ENCODE data around the gene SRPX.

Gene SRPX

DNA sequence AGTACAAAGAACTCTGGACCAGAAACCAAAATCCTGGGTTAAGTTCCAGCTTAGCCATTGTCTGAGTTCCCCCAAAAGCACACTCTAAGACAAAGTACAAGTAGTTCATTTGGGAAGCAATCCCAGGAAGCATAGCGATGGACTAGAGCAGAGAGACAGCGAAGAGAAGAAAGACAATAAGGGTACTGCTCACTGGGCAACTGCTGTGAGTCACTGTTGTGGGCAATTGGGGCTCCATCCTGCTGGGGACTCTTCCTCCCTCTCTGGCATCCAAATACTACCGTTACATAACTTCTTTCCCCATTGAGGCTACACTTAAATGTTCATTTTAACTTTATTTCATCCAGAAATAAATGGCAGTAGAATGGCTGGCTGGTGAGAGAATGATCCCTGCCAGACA, 14.1 kb downstream of the SRPX start:
- FAIRE-seq, result no peak

DNA sequence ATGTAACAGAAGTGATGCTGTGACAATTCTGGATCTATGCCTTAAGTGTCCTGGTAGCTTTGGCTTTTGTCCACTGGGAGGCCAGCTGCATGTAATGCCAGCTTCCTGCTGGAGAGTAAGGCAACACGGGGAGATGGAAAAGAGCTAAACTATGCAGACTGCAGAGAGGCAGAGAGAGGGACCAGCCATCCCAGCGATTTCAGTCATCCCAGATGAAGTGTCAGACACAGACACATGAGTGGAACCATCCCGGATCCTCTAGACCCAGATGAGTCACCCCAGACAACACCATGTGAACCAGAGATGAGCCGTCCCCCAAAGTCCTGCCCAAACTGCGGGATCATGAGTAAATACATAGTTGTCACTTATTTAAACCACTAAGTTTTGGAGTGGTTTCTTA, 14.6 kb downstream of the SRPX start:
- FAIRE-seq, result no peak

DNA sequence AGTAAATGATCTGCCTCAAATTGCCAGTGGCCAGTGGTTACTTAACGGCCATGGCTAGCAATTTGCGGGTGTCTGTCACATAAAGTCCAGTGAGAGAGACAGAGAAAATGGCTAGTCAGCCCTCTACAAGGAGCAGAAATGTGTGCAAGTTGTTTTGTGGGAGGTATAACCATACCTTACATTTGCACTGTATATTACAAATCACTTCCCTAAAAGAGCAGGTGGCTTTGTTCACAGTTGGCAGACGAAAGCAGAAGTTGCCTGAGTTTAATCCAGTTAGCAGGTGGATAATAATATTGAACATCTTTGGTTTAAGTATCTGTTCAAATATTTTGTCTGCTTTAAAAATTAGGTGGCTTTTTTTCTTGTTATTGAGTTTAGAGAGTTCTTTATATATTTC, 15.6 kb downstream of the SRPX start:
- no peak for FAIRE-seq

DNA sequence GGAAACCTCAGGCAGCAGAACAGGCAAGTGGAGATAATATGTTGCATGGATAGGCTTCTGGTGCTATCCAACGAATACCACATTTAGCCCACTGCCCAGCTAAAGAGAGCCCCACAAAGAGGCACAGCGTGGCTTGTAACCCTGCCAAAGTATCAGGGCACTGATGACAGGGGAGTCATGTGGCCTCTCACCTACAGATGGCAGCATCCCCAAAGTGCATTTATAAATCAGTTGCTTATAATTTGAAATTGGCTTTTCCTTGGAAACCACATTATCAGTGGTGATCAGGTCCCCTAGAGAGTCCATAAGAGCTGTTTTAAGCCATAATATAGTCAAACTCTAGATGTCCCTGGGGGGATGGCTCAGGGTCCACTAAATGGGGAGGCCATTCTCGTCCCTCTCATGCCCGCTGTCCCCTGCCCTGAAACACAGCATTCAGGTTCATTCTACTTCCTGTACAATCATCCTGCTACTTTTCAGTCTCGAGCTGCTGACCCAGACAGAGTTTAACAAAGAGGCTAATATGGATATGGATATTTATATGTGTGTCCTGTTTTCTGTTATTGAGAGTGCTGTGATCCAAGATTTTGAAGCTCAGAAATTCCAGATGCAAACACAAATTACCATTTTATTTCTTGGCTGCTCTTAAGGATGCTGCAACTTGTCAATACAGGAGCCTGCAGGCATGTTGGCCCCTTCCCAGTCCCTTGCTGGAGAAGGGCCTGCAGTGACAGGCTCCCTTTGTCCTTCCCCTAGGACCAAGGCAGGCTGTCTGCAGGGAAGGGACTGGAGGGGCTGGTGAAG, 28.5 kb downstream of the SRPX start:
- FAIRE-seq, result no peak

DNA sequence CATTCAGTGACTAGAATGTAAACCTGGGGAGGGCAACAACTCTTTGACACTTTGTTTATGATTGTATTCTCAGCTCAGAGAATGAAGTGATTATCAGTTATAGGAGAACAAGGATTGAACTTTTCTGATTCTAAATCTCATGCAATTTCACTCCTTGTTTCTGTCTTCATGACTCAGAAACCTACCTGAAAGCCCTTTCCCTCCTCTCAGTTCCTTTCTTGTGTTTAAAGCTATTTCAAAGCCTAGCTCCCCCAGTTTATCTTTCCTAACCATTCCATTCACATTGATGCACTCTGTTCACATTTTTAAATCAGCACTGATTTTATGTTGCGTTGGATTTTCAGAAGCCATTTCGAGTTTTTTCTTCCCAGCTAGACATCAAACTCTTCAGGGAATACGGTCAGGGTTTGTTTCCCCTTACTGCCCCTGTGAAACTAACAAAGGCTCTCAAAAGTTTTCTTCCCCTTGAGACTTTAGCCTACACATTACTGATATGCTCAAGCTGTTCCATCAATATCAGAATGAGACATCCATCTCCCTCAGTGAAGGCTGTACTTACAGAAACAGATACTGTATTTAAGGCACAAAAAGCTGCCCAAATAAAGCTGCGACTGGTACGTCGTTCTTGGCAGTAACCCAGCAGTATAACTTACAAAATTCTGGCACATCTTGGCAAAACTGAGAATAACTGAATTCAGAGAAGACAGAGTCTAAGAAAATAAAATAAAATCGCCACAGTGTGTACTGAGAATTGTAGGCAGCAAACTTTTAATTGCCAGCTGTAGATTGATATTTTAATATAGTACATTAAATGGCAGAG, 31.0 kb downstream of the SRPX start:
- no peak for FAIRE-seq

DNA sequence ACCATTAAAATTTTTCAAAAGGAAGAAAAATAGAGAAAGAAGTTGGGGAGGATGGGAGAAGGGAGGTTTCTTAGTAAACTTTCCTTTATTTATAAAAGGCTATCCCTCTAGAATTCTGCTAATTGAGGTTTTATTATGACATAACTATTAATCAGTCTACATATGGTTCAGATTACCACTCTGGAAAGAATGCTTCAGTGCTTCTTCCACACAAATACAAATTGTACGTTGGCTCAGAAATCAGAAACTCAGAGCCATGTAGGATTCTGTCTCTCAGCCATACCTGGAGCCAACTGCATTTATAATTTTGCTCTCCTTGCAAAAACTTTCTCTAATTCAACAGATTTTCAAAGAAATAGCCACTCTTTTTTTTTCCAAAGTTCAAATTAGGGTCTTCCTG, 37.1 kb downstream of the SRPX start:
- FAIRE-seq, result no peak

DNA sequence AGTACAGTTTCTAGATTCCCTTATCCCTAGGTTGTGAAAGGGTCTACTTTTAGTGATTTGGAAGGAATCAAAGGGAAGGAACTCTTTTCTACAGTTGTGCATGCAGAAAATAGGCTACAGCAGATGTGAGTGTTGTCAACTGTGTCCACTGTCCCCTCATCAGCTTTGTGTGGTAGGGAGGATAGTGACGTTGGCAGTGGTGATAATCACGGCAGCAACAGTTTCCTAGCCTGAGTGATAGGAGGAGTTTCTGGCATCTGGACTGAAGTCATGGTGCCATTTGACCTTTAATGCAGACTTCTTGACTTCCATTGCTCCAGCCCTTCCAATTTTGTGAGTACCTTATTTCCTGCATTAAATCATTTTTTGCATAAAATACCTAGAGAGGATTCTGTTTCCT, 39.3 kb downstream of the SRPX start:
- no peak for FAIRE-seq

DNA sequence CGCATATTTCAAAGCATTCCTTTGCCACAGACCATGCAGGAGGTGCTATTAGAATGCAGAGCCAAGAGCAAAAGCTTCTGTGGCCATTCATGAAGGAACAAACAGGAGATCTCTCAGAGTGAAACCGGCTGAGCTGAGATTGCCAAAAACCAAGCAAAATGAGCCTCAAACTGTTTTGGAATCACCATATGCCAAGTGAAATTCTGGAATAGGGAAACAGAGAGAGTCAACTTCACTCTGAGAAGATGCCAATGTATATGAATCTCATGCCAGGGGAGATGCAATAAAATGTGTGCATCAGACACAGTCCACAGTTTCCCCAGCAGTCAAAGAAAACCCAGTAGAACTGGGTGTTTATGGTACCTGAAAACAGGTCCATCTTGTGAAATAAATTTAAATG, 42.3 kb downstream of the SRPX start:
- no peak for FAIRE-seq

DNA sequence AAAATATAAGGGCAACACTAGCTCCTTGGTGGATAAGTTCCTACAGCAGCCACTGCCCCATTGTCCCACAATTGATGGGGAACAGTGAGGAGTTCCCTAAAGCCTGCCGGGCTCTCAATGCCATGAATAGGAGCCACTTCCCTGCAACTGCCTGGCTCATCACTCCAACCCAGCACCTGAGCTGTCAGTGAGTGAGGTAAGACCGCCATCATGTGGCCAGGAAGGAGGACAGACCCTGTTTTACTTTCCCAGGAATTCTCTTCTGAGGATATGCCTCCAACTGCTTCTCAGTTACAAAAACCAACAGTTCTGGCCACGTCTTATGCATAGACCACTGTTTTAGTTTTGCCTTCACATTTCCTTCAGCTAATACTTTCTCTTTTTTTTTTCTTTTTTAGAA, 45.5 kb downstream of the SRPX start:
- FAIRE-seq, result no peak

DNA sequence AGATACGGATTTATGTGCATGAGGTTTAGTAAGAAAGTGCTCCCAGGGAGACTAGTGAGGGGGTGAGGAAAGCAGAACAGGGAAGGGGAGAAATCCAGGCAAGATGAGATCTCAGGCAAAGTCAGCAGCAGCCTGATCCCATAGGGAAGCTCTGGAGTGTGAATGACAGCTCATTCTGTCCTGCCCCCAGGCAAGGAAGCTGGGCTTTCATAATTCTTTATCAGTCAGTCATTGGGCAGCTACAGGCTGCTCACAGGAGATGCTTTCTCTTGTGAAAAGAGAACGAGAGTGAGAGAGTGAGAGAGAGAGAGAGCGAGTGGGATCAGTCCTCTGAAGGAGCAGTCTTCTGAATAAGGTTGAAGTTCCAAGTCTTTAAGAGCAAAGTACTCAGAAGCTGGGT, 48.1 kb downstream of the SRPX start:
- no peak for FAIRE-seq

DNA sequence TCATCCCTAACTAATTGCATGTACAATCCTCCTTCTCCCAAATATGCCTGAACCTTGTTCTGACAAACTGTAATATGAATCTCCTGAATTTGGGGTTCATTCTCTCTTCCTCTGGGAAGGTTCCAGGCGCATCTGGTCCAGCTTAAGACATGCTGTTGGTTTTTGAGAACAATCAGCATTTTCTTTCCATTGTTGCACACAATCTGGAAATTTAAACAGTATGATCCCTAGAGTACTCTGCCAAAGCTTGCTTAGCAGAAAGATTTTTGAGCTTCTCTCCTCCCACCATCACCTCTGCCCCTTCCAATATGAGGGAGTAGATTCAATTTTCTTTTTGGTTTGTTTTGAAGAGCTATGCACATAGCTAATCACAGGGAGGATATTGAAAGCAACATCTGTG, 50.1 kb downstream of the SRPX start:
- no peak for FAIRE-seq

DNA sequence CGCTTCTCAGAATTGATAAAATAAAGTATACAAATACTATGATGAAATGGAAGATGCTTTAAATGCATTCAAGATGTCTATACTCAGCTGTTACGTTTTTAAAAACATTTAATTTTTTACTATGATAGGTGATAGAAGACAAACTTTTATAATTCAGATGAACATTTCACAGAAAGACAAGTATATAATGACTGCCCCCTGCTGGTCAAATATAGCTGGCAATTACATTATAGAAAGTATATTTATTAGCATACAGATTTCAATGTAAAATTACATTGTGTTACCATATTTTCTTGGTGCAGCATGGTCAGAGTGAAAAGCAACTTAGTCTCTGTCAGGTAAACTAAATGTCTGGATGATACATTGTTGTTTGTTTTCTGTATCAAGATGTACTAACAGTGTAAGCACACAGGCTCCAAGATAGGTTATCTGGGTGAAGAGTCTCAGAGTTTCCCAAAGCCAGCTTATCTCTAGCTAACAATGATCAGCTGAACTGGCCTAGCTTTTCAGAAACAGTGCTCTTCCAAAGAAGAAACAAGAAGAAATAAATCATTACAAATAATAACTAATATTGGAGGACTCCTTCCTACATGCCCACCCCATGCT, 54.1 kb downstream of the SRPX start:
- peak; percentile 81 for FAIRE-seq

DNA sequence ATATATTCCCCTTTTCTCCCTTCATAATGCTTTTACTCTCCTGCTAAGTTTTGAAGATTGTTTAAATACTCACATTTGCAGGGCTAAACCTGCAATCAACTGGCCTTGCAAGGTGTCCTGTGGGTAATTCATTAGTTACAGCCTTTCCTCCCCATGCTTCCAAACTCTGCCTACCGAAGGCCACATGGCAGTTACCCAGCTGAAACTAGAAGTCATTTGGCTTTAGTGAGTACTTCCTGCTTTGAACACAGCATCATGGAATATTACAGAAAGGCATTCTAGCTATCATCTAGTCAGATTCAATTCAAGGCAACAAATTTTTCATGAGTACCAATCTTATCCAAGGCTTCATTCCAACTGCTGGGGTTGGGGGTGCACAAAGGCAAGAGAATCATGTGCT, 55.6 kb downstream of the SRPX start:
- no peak for FAIRE-seq

DNA sequence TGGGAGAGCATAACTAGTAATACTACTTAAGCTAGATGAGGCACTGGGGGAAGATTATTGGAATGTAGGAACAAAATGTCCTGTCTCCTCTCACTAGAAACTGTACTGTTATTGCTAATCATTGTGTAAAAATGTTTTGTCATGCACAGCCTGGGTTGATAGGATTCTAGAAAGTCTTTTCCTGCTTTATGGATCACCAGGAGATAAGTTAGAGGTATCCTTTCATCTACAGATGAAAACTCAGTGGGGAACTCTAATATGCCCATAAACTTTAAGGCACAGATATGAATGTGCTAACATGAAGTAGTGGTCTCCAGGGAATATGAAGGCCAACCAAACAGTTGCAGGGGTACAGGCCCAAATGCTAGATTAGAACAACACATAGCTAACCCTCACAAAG, 57.5 kb downstream of the SRPX start:
- FAIRE-seq, result no peak

DNA sequence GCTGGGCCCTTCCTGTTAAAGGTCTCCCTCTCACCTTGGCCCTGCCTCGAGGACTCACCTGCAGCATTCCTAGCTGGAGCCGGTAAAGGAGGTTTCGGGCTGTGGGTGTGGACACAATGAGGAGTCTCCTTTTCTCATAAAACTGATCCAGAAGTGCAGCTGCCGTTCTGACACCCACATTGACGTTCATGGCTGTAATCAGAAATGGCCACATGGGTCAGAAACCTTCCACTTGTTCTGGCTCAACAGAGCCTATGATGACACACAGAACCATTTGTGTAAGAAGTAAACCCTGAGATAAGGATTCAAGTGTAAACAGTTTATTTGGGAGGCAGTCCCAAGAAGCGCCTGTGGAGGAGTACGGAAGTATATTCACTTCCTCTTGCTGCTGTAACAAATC, 63.8 kb downstream of the SRPX start:
- FAIRE-seq, result no peak

DNA sequence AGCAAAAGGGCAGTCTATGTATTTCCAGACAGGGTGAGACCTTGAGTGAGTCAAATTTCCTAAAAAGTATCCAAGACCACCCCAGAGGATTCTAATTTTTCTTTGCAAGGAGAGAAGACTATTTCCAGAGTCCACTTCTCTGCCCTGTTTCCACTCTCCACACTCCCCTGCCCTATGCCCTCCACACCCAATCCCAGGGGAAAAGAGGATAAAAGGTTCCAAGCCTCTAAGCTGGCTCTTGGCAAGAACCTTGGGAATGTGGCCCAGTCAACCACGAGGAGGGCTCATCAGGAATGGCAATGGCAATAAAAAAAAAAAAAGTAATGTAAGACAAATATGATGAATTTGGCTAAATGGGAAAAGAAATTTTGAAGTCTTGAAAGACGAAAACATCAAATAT, 65.9 kb downstream of the SRPX start:
- no peak for FAIRE-seq

DNA sequence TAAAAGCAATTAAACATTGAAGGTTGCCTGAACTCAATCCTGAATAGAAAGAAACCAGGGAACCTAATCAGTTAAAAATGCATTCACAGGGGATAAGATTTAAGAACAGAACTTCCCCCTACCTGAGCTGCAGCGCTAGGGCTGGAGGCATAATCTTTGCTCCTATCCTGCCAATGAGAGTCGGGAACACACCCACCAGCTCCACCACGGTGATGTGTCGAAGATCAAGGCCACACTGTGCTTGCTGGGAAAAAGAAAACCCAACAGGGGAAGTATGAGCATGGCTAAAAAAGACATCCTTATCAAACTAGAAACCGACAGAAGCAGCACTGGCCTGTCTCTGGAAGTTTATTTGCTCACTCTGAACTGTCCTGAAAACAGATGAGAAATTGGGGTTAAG, 66.3 kb downstream of the SRPX start:
- no peak for FAIRE-seq

DNA sequence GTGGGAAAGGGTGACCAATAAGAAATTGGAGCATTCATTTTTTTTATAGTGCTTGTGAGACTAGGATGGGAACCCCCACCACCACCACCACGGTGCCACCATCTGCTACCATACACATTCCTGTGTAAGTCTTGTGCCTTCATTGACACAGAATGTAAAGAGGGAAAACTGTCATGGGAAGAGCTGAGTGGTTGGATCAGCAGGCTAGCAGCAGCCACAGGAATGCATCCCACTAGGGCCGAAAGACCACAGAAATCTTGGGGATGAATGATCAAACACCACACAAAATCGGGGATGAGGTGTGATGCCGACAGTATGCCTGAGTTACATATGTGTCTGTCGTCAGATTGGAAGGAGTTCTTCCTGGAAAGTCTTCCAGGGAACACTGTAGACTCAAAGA, 69.2 kb downstream of the SRPX start:
- FAIRE-seq, result no peak

DNA sequence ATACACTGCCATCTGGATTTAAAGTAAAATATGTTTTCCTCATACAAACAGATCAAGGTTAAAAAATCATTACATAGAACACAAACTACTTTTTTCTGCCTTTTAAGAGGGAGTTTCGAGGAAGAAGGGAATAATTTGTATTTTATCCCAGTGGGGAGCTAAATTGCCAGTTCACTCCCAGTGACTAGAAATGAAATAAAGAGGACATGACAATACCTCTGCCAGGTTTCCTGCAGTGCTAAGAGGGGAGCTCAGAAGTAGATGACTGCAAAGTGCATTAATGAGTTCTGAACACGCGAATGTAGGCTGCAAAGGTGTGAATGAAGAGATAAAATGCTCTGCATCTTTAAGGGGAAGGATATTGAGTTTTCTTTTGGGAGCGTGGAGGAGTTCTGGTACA, 69.7 kb downstream of the SRPX start:
- FAIRE-seq, result no peak

DNA sequence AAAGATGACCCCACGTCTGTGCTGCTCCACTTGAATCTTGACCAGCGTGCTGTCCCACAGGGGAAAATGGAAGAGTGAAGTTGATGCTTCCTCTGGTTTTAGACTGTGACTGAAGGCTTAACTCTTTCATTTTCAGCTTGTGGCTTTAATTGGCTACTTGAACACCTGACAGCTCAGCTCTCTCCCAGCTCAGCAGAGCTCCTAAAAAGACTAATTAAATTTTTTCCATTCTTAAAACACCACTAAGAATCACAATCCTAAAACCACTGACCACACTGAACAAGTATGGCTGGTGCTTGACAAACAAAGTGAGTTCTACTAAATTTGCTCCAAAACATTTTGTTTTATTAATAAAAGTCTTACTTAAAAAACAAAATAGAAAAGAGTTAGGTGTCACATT, 71.7 kb downstream of the SRPX start:
- FAIRE-seq, result no peak

DNA sequence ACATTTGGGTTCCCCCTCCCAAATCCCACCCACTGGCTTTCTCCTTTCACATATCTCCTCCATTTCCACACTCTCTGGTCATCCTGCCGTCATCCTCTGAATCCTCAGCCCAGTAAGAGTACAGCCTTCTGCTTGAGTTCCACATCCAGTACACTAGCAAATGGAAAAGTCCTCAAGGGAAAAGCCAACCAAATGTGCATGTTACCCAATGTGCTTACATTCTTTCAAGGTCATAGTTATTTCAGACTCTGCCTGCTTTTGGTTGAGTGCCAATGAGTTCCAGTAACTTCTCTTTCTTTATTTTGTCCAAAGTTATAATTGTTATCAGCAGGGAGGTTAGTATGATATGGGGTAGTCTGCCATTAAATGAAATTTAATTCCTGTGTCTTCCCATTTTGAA, 78.1 kb downstream of the SRPX start:
- no peak for FAIRE-seq

DNA sequence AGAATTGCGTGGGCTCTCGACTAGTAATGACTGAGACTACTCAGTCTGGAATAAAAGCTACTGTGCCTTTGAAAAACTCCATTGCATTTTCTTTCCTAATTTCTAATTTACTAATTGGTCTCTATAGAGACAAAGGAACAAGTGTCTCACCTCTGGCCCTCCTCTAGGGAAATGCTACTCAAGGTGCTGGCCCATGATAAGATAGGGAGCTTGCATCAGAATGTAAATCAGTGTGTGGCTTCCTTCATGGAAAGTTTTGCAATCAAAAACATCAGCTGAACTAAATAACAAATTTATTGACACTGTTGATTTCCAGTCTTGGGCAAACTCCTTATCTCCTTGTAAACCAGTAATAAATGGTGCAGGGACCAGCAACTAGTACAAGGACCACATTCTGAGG, 81.8 kb downstream of the SRPX start:
- FAIRE-seq, result no peak

DNA sequence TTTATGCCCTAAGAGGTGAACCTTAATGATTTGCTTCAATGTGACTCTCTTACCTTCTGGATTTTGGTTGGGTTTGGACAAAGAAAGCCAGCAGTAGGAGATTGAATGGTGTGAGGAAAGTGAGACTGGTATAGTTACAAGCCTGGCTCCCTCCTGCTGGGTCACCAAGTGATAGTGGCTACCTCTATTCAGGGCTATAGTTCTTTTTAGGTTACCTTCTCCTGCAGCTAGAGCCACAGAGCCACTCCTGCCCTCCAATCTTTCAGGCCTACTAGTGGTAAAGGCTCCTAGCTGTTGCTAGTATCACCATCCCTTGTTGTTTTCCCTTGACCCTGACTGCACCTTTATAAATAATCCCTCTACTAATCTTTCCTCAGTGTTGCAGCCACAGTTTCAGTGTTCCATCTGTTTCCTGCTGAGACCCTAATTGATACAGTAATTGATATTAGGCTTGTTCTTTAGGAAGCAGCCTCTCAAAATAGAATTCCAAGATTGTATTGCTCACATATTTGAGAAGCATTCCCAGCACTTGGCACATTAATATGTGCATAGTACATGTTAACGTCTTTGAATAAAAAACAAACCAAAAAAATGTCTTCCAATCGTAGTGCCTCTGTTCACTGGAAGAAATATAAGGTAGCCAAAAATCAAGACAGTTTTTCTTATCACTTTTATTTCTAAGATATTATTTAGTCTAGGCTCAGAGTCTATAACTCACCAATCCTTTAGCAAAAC, 82.3 kb downstream of the SRPX start:
- no peak for FAIRE-seq
